Mesothelial cell of epicardium (in vitro differentiated cells): ENCODE measurements around the gene ARFIP2. TPM values are rescaled to one million over a fixed set of nuclear protein-coding genes. Genes with fewer than 3 reads are reported as not detected.
A peak's percentile ranks its signal among the peaks of the same experiment; 100 is the strongest.

Experiments
- DNase-seq, 2 experiments: peaks; one replicate each; pipeline ENCODE4 v3.0.0; 2021; ENCODE audit warnings: low spot score in 2 of 2; ENCODE audit not compliant: unreplicated experiment in 2 of 2
- H3K27ac Mint-ChIP-seq: 2 replicates; pipeline ENCODE4 v1.8.0; 2021; ENCODE audit warnings: mixed read lengths
- H3K27me3 Mint-ChIP-seq: 2 replicates; pipeline ENCODE4 v1.8.0; 2021; ENCODE audit warnings: low read depth, mixed read lengths
- H3K36me3 Mint-ChIP-seq: 2 replicates; pipeline ENCODE4 v1.8.0; 2021; ENCODE audit warnings: mixed read lengths
- H3K4me1 Mint-ChIP-seq: 2 replicates; pipeline ENCODE4 v1.8.0; 2021; ENCODE audit warnings: mixed read lengths
- H3K4me3 Mint-ChIP-seq: 2 replicates; pipeline ENCODE4 v1.8.0; 2021; ENCODE audit warnings: mild to moderate bottlenecking, moderate library complexity, mixed read lengths
- H3K9me3 Mint-ChIP-seq: 2 replicates; pipeline ENCODE4 v1.8.0; 2021; ENCODE audit warnings: mixed read lengths
- total RNA-seq: library from RNA; stranded (reverse); gene quantifications from 3 replicates; pipeline ENCODE4 v1.2.1, GENCODE V29; 2021
- TF ChIP-seq, protein P1 (sequence below): fragments of 200-600 bp; sonication (generic); IDR thresholded peaks from one replicate; pipeline ENCODE4 v1.5.0; 2021; ENCODE audit warnings: antibody characterized with exemption; ENCODE audit not compliant: unreplicated experiment

ARFIP2 gene
- total RNA-seq, 1 donor from 2014 or later, result 72.2 TPM

DNA sequence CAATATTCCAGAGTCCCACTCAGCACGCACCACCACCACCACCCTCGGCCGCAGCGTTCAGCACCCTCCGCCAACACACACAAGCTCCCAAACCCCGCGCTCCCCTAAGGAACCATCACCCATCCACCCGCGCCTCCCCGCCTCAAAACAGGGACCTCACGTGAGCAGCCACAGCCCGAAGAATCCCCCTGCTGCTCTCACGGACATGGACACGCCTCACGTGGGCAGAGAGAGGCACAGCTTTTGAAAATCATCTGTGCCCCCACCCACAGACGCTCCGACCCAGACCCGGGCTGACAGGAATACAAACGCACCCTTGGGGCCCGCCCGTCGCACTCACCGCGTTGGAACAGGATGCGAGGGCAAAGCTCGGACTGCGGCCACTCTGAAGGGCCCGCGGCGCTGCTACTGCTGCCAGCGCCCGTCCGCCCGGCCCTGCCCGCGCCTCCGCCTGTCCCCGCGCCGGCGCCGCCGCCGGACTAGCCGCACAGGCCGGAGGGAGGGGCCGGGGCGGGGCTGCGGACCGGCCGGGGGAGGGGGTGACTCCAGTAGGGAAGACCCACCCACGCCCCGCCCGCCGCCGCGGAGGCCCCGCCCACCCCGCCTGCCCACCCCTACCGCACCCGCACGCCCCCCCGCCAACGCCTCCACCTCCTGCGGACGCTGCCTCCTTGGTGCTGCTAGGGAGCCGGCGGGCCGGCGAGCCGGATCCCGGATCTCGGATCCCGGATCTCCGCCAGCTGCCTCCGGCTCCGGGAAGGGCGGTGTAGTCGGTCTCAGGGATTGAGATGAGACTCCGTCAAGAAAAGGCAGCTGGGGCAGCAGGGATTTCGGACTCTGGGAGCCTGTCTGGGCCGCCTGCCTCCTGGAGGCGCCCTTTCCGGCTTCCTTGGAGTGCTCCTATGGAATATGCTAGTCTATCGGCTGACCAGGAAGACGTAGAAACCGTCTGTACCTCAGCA, 7.4 kb downstream of the ARFIP2 start, which contains the start of gene TRIM3:
Gene TRIM3, minus strand, starts transcription at position 491 of the 962 bp plus-strand sequence. CDS start 8,246 bp downstream, outside the sequence.
- TF ChIP-seq, protein P1, sequence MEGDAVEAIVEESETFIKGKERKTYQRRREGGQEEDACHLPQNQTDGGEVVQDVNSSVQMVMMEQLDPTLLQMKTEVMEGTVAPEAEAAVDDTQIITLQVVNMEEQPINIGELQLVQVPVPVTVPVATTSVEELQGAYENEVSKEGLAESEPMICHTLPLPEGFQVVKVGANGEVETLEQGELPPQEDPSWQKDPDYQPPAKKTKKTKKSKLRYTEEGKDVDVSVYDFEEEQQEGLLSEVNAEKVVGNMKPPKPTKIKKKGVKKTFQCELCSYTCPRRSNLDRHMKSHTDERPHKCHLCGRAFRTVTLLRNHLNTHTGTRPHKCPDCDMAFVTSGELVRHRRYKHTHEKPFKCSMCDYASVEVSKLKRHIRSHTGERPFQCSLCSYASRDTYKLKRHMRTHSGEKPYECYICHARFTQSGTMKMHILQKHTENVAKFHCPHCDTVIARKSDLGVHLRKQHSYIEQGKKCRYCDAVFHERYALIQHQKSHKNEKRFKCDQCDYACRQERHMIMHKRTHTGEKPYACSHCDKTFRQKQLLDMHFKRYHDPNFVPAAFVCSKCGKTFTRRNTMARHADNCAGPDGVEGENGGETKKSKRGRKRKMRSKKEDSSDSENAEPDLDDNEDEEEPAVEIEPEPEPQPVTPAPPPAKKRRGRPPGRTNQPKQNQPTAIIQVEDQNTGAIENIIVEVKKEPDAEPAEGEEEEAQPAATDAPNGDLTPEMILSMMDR, result no peak
- H3K36me3 Mint-ChIP-seq, result peaks cover 10% of the 10 kb centered on the region
- H3K4me3 Mint-ChIP-seq, result peak within 1 kb of the TSS; percentile 84
- DNase-seq, result peak; percentile 87 to 90
- H3K27me3 Mint-ChIP-seq, result no peaks in the 10 kb centered on the region
- H3K4me1 Mint-ChIP-seq, result peaks cover 16% of the 10 kb centered on the region
- H3K9me3 Mint-ChIP-seq, result no peaks in the 10 kb centered on the region
- H3K27ac Mint-ChIP-seq, result peak within 1 kb of the TSS; percentile 97

DNA sequence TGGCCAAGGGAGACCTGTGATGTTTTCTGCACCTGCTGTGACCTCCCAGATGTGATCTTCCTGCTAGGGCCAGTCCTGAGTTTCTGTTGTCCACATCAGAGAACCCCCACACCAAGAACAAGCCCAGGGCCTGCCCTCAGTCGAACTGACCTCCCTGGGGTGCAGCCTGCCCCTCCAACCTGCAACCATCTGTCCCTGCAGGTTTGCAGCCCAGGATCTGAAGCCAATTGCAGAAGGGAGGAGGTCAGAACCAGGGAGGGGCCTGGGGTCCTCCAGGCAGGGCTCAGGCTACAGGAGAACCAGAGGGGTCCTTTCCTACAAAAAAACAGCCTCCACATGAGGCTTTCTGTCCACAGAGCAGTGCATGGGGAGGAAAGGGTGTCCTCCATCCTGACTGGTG, 8.2 kb downstream of the ARFIP2 start:
- Mint-ChIP-seq H3K9me3 (no peaks in the 10 kb centered on the region), H3K27ac (peak overlapping the region; percentile 31), H3K4me1 (peaks cover 16% of the 10 kb centered on the region), H3K36me3 (peaks cover 8% of the 10 kb centered on the region), H3K4me3 (peak overlapping the region; percentile 64), H3K27me3 (no peaks in the 10 kb centered on the region)
- TF ChIP-seq, protein P1, result no peak
- DNase-seq, result no peak

DNA sequence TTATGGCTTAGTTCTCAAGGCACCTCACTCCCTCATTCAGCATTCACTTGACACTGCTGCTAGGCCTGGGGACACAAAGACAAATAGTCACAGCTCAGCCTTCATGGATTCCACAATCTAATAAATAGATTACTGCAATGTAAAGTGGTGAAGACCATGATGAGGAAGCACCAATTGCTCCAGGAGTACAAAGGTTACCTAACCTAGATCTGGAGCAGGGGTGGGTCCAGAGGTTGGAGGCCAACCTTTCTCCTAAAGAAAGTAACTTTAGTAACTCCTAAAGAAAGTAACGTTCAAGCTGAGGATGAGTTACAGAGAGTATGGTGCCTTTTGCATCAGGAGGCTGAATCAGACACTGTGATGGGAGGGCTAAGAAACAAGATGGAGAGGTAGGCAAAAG, 11.5 kb downstream of the ARFIP2 start:
- no peak overlapping the region for H3K4me3 Mint-ChIP-seq
- no peaks in the 10 kb centered on the region for H3K36me3 Mint-ChIP-seq
- no peaks in the 10 kb centered on the region for H3K9me3 Mint-ChIP-seq
- TF ChIP-seq, protein P1, result no peak
- H3K4me1 Mint-ChIP-seq, result peaks cover 16% of the 10 kb centered on the region
- no peaks in the 10 kb centered on the region for H3K27me3 Mint-ChIP-seq
- DNase-seq, result no peak
- no peak overlapping the region for H3K27ac Mint-ChIP-seq

DNA sequence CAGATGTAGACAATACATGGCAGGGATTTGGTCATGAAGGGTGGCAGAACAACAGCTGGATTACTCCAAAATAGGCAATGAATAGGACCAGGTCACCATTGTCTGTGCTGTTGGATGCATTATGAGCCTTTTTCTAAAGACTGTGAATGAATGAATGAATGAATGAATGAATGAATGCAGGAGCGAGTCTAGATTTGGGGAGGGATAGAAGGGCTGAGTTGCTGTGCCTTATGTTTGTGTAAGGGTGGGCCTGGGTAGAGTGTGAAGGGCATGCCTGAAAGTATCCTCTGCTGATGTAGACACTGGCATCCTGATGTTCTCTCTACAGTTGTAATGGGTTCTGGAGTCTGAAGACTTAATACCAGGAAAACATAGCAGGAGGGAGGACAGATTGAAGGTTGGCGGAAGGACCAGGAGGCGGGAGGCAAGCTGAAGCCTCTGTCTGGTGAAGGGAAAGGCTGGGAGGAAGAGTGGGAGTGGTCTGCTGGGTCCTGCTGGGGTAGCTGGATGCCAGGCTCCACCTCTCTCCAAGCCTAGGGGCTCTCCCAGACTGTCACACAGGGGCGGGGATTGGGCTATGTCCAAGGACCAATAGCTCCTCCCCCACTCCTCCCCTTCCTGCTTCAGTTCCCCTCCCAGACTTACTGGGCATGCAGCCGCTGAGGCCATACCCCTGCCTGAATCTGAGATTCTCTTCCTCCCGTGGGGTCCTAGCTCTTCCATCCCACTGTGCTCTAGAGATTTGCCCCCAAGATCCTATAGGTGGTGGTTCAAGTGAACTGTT, 12.2 kb downstream of the ARFIP2 start:
- no peaks in the 10 kb centered on the region for H3K27me3 Mint-ChIP-seq
- TF ChIP-seq, protein P1, result no peak
- H3K4me3 Mint-ChIP-seq, result no peak overlapping the region
- peaks cover 2% of the 10 kb centered on the region for H3K36me3 Mint-ChIP-seq
- DNase-seq, result peak; percentile 84 to 92
- H3K27ac Mint-ChIP-seq, result no peak overlapping the region
- H3K9me3 Mint-ChIP-seq, result no peaks in the 10 kb centered on the region
- peaks cover 11% of the 10 kb centered on the region for H3K4me1 Mint-ChIP-seq

DNA sequence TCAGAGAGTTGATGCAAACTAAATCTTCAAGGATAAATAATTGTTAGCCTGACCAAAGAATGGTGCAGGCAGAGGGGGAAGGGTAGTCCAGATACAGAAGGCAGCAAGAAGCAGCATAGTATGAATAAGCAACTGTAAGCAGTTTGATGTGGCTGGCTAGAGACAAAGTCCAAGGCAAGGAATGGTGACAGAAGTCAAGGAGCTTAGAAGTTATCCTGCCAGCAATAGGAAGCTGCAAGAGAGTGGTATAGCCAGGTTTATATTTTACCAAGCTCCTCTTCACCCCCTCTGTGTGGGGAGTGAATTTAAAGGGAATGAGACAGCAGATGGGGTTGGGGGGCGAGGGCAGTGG, 22.1 kb downstream of the ARFIP2 start:
- Mint-ChIP-seq H3K27me3 (no peaks in the 10 kb centered on the region), H3K27ac (no peak overlapping the region), H3K36me3 (peaks cover 7% of the 10 kb centered on the region), H3K9me3 (no peaks in the 10 kb centered on the region), H3K4me1 (peaks cover 4% of the 10 kb centered on the region), H3K4me3 (no peak overlapping the region)
- TF ChIP-seq, protein P1, result no peak
- no peak for DNase-seq
